ENCODE data around the gene OR11A1. TPM values are rescaled to one million over a fixed set of nuclear protein-coding genes. Genes with fewer than 3 reads are reported as not detected.

Gene OR11A1
- total and polyA plus RNA-seq, 2 donors (not counting 3 experiments of a cell fraction or from before 2014, with no cell fraction given): not detected

- H3K9me3 ChIP-seq (replicated peaks; ENCODE audit: control insufficient read depth, insufficient read depth, low read length): no peaks in the 10 kb centered on the region
- FAIRE-seq: no peak
- intact Hi-C loops (cut with micrococcal nuclease): no loop called here
- DNase-seq (ENCODE audit: low read depth, low spot score): no peak
- H3K4me3 ChIP-seq (replicated peaks in 1 of 3; ENCODE audit: insufficient read depth in 1 of 3, low read depth in 1 of 3, low read length in 3 of 3): no peak within 1 kb of the TSS
- H3K4me1 ChIP-seq (ENCODE audit: control insufficient read depth, extremely low read depth, insufficient read depth, low read length): no peaks in the 10 kb centered on the region
- no peak within 1 kb of the TSS for H2AFZ ChIP-seq (ENCODE audit: low read depth, low read length)
- H3K27me3 ChIP-seq (ENCODE audit: control insufficient read depth in 2 of 2, insufficient read depth in 2 of 2, low read length in 2 of 2): no peaks in the 10 kb centered on the region
- H3K36me3 ChIP-seq (ENCODE audit: control insufficient read depth in 2 of 2, extremely low read depth in 1 of 2, insufficient read depth in 2 of 2, low read length in 2 of 2): no peaks in the 10 kb centered on the region
- TF ChIP-seq, protein P1, sequence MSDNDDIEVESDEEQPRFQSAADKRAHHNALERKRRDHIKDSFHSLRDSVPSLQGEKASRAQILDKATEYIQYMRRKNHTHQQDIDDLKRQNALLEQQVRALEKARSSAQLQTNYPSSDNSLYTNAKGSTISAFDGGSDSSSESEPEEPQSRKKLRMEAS (IDR thresholded peaks at IDR 0.05; ENCODE audit: insufficient read depth, insufficient read length): no peak
- TF ChIP-seq POLR2AphosphoS5 (IDR thresholded peaks at IDR 0.05; ENCODE audit: insufficient read depth, low read depth, low read length): no peak
- TF ChIP-seq, protein P2, sequence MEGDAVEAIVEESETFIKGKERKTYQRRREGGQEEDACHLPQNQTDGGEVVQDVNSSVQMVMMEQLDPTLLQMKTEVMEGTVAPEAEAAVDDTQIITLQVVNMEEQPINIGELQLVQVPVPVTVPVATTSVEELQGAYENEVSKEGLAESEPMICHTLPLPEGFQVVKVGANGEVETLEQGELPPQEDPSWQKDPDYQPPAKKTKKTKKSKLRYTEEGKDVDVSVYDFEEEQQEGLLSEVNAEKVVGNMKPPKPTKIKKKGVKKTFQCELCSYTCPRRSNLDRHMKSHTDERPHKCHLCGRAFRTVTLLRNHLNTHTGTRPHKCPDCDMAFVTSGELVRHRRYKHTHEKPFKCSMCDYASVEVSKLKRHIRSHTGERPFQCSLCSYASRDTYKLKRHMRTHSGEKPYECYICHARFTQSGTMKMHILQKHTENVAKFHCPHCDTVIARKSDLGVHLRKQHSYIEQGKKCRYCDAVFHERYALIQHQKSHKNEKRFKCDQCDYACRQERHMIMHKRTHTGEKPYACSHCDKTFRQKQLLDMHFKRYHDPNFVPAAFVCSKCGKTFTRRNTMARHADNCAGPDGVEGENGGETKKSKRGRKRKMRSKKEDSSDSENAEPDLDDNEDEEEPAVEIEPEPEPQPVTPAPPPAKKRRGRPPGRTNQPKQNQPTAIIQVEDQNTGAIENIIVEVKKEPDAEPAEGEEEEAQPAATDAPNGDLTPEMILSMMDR (IDR thresholded peaks at IDR 0.05; ENCODE audit: extremely low read depth in 1 of 2, insufficient read depth in 1 of 2, low read depth in 1 of 2, low read length in 2 of 2): no peak
- no peak for TF ChIP-seq MYC (IDR thresholded peaks at IDR 0.05; ENCODE audit: low read depth, low read length)
- no peak for TF ChIP-seq JUN (IDR thresholded peaks at IDR 0.05; ENCODE audit: borderline replicate concordance, insufficient read depth, insufficient read length, low read depth)
- no peak for TF ChIP-seq GATA2 (IDR thresholded peaks at IDR 0.05; ENCODE audit: insufficient read depth, insufficient read length, low read depth, low read length)
- TF ChIP-seq EZH2 (IDR thresholded peaks at IDR 0.05; ENCODE audit: borderline replicate concordance, low read depth, low read length, severe bottlenecking): no peak
- no peak for TF ChIP-seq POLR2A (IDR thresholded peaks at IDR 0.05; ENCODE audit: low read depth, low read length)
- no peak for TF ChIP-seq FOS (IDR thresholded peaks at IDR 0.05; ENCODE audit: borderline replicate concordance, insufficient read depth, low read length)
- no peak within 1 kb of the TSS for H3K4me2 ChIP-seq (ENCODE audit: insufficient read depth, low read length)
- dilution Hi-C loops (cut with MboI; ENCODE audit: extremely low pct_ligation_motif_present, low sequenced_read_pairs): no loop called here
- ChIA-PET POLR2A (no interaction called here), CTCF (no interaction called here)
- BruUV-seq (replicated peaks): no TSS peak
- H3K79me2 ChIP-seq (ENCODE audit: control insufficient read depth, insufficient read depth, low read length): no peaks in the 10 kb centered on the region
- H4K20me1 ChIP-seq (replicated peaks; ENCODE audit: control insufficient read depth, extremely low read depth, insufficient read depth, low read length): no peaks in the 10 kb centered on the region
- no peak within 1 kb of the TSS for H3K27ac ChIP-seq (ENCODE audit: insufficient read depth, low read depth, low read length)
- no peak within 1 kb of the TSS for H3K9ac ChIP-seq (replicated peaks; ENCODE audit: extremely low read depth, insufficient read depth, low read length)
- H3K9me1 ChIP-seq (replicated peaks; ENCODE audit: control insufficient read depth, extremely low read depth, insufficient read depth, low read length): no peaks in the 10 kb centered on the region
Observed at GRCh38 chr6:29487660-29488059, 30.8 kb upstream of the OR11A1 start, which contains the start of gene MAS1L. Gene MAS1L, minus strand, starts transcription at chr6:29487956. Its CDS starts 54 bp downstream, at chr6:29487902.

Data from endothelial cell of umbilical vein (primary cell).